ENCODE measurements around the gene DOCK2. TPM values are rescaled to one million over a fixed set of nuclear protein-coding genes. Genes with fewer than 3 reads are reported as not detected.
"Not testable (repeated sequence)": the region's sequence is repeated elsewhere in the genome, so short reads cannot be mapped to it uniquely, and the experiment has no call there.

The DOCK2 gene
- total RNA-seq, 1 experiment from 2014 or later: 1.4 TPM

GRCh38 chr5:169766943-169767342 is 129.9 kb downstream of the DOCK2 start:
- intact Hi-C loops (cut with micrococcal nuclease; ENCODE audit: unreplicated experiment); CTCF ChIA-PET; DNase-seq (ENCODE audit: low read depth, low spot score); BruUV-seq (replicated peaks); H3K27ac ChIP-seq (ENCODE audit: low read length); POLR2A ChIA-PET; ATAC-seq; H3K4me1 ChIP-seq (ENCODE audit: control insufficient read depth, insufficient read depth, low read length); H3K36me3 ChIP-seq (ENCODE audit: control insufficient read depth, insufficient read depth, low read length); H3K4me3 ChIP-seq (ENCODE audit: low read depth in 2 of 2, low read length in 2 of 2); in situ Hi-C loops (cut with HindIII; ENCODE audit: low pct_unique_long_range_greater_than_20kb, low sequenced_read_pairs); H3K9me3 ChIP-seq (ENCODE audit: control insufficient read depth, insufficient read depth, low read depth, low read length); H3K27me3 ChIP-seq (ENCODE audit: control insufficient read depth, insufficient read depth, low read length): not testable (repeated sequence)

- H3K4me3 ChIP-seq (ENCODE audit: low read depth in 2 of 2, low read length in 2 of 2): no peak overlapping the region
- H3K4me1 ChIP-seq (ENCODE audit: control insufficient read depth, insufficient read depth, low read length): no peaks in the 10 kb centered on the region
- no peak overlapping the region for H3K27ac ChIP-seq (ENCODE audit: low read length)
- H3K27me3 ChIP-seq (ENCODE audit: control insufficient read depth, insufficient read depth, low read length): no peaks in the 10 kb centered on the region
- ChIA-PET CTCF (interaction anchor here (0.5 kb wide), 1 partner anchor 243 kb away, joined by 4 read pairs; no protein-coding TSS in a partner anchor), POLR2A (no interaction called here)
- intact Hi-C loops (cut with micrococcal nuclease; ENCODE audit: unreplicated experiment): no loop called here
- no peaks in the 10 kb centered on the region for H3K9me3 ChIP-seq (ENCODE audit: control insufficient read depth, insufficient read depth, low read depth, low read length)
- DNase-seq (ENCODE audit: low read depth, low spot score) (no peak), ATAC-seq (no peak)
- H3K36me3 ChIP-seq (ENCODE audit: control insufficient read depth, insufficient read depth, low read length): no peaks in the 10 kb centered on the region
- in situ Hi-C loops (cut with HindIII; ENCODE audit: low pct_unique_long_range_greater_than_20kb, low sequenced_read_pairs): no loop called here
- no peak for TF ChIP-seq CTCF (IDR thresholded peaks at IDR 0.05)
- no TSS peak for BruUV-seq (replicated peaks)
These were observed 130.9 kb downstream of the DOCK2 start for GRCh38 chr5:169767938-169768337.

GRCh38 chr5:169768416-169768815 is 131.3 kb downstream of the DOCK2 start:
- DNase-seq (ENCODE audit: low read depth, low spot score): no peak
- ChIA-PET CTCF (no interaction called here), POLR2A (no interaction called here)

More at GRCh38 chr5:169768416-169768815, 131.3 kb downstream of the DOCK2 start:
- Histone ChIP-seq H3K27me3 (ENCODE audit: control insufficient read depth, insufficient read depth, low read length) (no peaks in the 10 kb centered on the region), H3K4me3 (ENCODE audit: low read depth in 2 of 2, low read length in 2 of 2) (no peak overlapping the region), H3K36me3 (ENCODE audit: control insufficient read depth, insufficient read depth, low read length) (no peaks in the 10 kb centered on the region), H3K4me1 (ENCODE audit: control insufficient read depth, insufficient read depth, low read length) (no peaks in the 10 kb centered on the region), H3K27ac (ENCODE audit: low read length) (no peak overlapping the region), H3K9me3 (ENCODE audit: control insufficient read depth, insufficient read depth, low read depth, low read length) (no peaks in the 10 kb centered on the region)
- BruUV-seq (replicated peaks): no TSS peak
- intact Hi-C loops (cut with micrococcal nuclease; ENCODE audit: unreplicated experiment): no loop called here
- no peak for TF ChIP-seq REST (IDR thresholded peaks at IDR 0.05; ENCODE audit: insufficient read depth in 1 of 2, low read depth in 2 of 2, low read length in 1 of 2)
- no peak for TF ChIP-seq SIN3A (IDR thresholded peaks at IDR 0.05; ENCODE audit: borderline replicate concordance, insufficient read depth, low read depth, low read length)
- no peak for TF ChIP-seq CTCF (IDR thresholded peaks at IDR 0.05)
- no peak for TF ChIP-seq POLR2AphosphoS5 (IDR thresholded peaks at IDR 0.05; ENCODE audit: low read depth, low read length)
- TF ChIP-seq TCF7L2 (IDR thresholded peaks at IDR 0.05; ENCODE audit: low read depth, low read length): no peak
- ATAC-seq: 0 out of 2 replicates have a peak, but pooled peaks have one; percentile 15
- in situ Hi-C loops (cut with HindIII; ENCODE audit: low pct_unique_long_range_greater_than_20kb, low sequenced_read_pairs): no loop called here
